HG02759 (cell line): ENCODE results near the gene COIL.
"Not testable (repeated sequence)": the region's sequence is repeated elsewhere in the genome, so short reads cannot be mapped to it uniquely, and the experiment has no call there.

ENCODE experiments used
- ATAC-seq: cut with Tn5 transposase; IDR thresholded peaks from one replicate; pipeline ENCODE4 v1.9.1; 2021; ENCODE audit warnings: mild to moderate bottlenecking, moderate library complexity; ENCODE audit not compliant: unreplicated experiment

The COIL gene

DNA sequence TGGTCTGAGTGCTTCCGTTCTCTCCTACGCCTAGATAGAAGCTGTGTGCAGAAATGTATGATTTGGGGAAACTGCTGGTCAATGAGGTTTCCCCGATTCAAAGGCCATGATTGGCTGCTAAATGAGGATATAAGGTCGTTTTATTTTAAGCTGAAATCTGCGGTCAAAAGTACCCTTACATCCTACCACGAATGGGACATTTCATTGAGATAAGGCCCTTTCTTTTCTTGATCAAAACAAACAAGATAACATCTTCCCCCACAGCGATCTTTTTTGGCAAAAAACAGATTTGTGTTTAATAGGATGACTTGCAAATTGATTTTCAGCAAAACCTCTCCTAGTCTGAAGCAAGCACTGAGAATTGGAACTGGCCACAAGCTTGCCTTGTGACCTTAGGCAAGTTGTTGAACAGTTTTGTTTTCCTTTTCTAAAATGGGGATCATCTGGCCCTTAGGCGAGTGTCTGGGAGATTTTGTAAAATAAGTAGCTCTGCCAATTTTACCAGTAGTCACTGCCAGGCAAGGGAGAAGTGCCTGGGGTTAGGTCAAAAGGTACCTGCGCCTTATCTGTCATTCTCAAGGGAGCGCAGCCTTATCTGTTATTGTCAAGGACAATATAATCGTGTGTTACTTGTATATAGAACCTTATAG is 17.7 kb upstream of the COIL start:
- ATAC-seq: peak; percentile 50

DNA sequence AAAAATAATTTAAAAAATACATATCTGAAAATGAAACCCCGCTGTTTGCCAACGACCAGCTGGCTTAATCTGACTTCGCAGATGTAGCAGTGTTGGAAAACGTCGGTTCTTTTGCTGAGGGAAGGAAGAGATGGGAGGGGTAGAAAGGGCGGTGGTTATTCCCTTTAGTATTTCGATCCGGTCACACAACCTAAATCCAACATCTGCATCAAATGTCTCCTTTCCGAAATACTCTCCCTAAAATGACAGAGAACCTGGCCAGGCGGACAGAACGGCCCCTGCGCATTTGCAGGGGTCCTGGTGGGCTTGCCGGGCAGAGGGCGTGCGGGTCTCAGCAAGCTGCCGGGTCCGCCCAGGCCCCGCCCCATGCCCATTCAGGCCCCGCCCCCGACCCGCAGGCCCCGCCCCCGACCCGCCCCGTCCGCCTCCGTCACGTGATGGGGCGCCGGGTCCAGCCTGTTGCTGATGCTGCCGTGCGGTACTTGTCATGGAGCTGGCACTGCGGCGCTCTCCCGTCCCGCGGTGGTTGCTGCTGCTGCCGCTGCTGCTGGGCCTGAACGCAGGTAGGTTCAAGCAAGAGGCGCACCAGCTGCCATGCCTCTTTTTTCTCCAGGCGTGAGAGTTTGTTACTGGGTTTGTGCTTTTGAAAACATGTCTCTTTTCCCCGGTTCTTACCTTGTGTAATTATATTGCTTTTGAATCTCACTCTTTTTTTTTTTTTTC is 17.0 kb upstream of the COIL start, which contains the start of gene SCPEP1:
SCPEP1 (plus strand) TSS at position 459 of the 723 bp plus-strand sequence; CDS start at position 488, 29 bp downstream.
- ATAC-seq: peak; percentile 79

DNA sequence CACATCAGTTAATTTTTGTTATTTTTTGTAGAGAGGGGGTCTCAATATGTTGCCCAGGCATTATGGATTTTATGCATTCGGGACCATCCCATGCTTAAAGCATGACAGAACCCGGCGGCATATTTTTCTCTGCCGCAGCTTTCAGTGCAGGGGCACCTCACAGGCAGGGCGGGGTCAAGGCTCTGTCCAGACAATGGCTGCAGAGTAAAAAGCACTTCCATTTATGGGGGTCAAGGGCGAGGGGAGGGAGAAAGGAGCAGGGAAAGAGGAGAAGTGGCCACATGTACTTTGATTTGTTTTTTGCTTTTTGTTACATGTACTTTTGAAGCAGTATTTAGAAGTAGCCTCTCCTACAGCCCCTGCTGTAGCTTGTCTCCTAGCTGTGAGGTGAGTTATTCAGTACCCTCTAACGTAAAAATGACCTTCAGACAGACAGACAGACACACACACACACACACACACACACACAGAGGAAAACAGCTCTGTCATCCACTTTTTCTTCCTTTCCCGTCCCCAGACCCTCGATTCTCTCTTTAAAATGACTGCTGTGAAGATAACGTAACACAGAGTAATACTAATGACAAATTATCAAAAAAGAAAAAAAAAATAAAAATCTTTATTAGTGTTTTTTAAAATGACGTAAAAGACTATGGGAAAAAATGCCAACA is 16.2 kb upstream of the COIL start:
- no peak for ATAC-seq

- ATAC-seq: no peak
These were observed 14.8 kb upstream of the COIL start for GRCh38 chr17:56975656-56976055.

DNA sequence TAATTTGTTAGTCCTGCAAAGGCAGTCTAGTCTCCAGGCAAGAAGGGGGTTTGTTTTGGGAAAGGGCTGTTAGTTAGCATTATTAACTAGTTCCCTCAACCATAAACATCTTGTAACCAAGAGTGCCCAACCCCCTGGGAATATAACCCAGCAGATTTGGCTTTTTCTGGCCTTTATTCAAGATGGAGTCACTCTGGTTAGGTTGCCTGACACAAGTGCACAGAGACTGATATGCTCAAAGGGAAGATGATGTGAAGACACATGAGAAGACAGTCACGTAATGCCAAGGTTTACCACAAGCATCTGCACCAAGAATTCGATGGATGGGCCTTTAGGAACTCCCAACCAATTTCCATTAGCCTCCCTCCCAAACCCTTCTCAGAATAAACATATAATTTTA is 13.2 kb upstream of the COIL start:
- ATAC-seq: no peak

GRCh38 chr17:56973520-56973919 is 12.7 kb upstream of the COIL start:
- no peak for ATAC-seq

DNA sequence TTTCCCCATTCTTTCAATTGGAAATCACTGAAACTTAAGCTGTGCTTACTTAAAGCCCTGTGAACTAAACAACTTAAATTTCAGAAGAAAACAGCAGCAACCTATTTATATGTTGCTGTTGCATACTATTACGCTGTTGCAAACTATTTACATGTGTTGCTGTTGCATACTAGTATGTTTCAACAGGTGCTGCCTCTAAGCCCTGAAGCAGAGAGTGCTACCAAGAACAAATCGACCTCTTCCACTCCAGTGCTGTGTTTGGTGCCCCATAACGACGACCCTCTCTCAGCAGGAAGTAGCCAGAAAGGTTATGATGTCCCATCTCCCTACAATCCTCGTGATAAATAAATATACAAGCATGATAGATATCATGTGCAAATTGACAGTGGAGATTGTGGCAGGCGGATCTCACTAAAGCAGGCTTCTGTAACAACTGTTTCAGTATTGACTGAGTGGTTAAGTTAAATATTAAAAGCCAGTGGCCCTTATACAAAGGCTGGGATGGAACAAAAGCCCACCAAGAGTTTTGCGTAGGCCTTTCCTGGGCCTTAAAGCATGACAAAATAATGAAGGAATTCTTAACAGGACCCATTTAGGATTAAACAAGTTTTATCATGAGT is 11.4 kb upstream of the COIL start:
- no peak for ATAC-seq

GRCh38 chr17:56970974-56971373 is 10.1 kb upstream of the COIL start:
- ATAC-seq: no peak

- no peak for ATAC-seq
These were observed 5.5 kb upstream of the COIL start for GRCh38 chr17:56966338-56966737.

GRCh38 chr17:56965681-56966080 is 4.8 kb upstream of the COIL start:
- ATAC-seq: not testable (repeated sequence)

- ATAC-seq: not testable (repeated sequence)
These were observed 4.4 kb upstream of the COIL start for GRCh38 chr17:56965241-56965640.

- ATAC-seq: no peak
These were observed 3.9 kb downstream of the COIL start for GRCh38 chr17:56956992-56957391.

DNA sequence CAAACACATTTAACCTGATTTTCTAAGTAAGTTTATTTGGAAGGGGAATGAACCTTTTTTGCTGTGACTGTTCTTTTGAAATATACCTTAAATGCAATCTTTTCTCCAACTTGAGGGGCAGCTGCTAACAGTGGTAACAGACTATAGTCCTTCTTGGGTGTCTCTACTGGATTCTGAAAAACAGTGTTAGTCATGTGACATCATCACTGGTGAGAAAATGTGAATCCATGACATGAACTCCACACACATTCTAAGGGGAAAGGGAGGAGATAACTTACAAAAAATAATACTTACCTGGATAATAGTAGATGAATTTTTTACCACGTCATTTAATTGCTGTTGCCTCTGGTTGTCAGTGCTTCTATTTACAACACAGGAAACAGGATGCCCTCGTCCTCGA is 11.3 kb downstream of the COIL start:
- no peak for ATAC-seq

GRCh38 chr17:56948491-56948890 is 12.4 kb downstream of the COIL start:
- ATAC-seq: no peak

- ATAC-seq: no peak
These were observed 13.1 kb downstream of the COIL start for GRCh38 chr17:56947741-56948140.

GRCh38 chr17:56945938-56946505 is 14.8 kb downstream of the COIL start:
- no peak for ATAC-seq

DNA sequence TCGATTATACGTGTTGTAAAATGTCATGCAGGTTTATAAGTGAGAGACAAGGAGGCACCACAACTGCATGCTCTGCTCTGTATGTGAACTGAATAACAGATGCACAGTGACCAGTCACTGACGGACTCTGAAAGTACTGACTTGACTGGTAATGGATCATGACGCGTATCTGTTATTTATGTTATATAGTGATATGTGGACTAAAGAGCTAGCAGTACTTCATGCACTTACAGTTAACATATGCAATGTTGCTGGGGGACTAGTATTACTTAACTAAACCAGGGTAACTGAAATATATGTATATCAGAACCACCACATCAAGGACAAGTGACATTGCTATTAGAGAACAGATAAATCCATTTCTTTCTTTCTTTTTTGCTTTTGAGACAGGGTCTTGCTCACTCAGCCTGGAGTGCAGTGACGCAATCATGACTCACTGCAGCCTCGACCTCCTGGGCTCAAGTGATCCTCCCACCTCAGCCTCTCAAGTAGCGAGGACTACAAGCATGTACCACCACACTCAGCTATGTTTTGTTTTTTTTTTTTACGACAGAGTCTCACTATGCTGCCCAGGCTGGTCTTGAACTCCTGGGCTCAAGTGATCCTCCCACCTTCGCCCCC is 17.2 kb downstream of the COIL start:
- no peak for ATAC-seq

DNA sequence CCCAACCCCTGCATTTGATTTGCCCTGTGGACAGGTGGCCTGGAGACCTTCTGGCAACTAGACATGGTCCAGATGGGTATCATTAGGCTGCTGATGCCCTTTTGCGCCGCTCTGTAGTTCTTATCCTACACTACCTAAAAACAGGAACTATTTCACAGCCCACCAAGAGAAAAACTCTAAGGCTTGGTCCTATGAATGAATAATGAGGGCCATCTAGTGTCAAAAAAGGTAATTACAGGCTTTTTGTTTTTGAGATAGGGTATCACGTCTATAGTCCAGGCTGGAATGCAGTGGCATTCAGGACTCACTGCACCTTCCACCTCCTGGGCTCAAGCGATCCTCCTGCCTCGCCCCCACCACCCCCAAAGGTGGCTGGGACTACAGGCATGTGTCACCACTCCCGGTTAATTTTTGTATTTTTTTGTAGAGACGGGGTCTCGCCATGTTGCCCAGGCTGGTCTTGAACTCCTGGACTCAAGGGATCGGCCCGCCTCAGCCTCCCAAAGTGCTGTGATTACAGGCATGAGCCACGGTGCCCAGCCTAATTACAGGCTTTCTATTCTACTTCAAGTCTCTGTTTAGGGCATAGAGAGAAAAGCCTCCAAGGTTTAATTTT is 20.9 kb downstream of the COIL start:
- ATAC-seq: peak; percentile 53

- ATAC-seq: not testable (repeated sequence)
These were observed 22.6 kb downstream of the COIL start for GRCh38 chr17:56938206-56938605.

DNA sequence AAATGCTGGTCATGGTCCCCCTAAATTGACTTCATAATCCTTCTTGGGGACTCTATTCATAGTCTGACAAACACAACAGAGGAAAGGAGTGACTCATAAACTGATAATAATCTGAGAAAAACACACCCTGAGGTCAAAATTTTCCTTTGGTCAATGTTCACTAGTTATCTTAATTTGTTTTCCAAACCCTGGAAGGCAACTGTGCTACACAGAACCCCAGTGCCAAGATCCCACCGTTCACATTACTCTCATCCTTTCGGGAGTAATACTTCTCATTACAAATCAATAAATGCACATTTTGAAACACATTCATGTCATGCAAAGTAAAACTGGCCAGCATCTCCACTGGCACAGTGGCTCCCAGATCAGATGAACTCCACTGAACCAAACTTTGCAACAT is 23.2 kb downstream of the COIL start:
- ATAC-seq: no peak
